Measurements from ENCODE around the gene C16orf92. TPM values are rescaled to one million over a fixed set of nuclear protein-coding genes. Genes with fewer than 3 reads are reported as not detected.

Gene C16orf92
- total and polyA plus RNA-seq, 2 experiments from 2014 or later: 0.34 TPM; not detected in 1

DNA sequence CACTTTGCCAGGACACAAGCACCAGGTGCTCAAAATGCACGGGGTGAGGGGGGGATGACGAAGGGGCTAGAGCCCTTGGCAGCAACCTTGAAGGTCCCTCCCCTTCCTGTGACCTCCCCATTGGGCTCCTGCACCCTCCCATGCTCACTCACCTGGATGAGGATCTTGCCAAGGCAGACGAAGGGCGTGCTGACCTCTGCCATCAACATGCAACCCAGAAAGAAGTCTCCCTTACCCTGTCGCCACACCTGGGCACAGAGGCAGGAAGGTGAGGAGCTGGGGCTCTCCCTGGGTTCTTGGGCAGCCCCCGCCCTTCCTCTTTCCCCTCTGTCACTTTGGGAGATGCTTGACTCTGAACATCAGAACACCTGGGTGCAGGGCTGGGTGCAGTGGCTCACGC, 2.6 kb downstream of the C16orf92 start:
- Histone ChIP-seq H3K4me2 (no peak overlapping the region), H3K9me2 (ENCODE audit: insufficient read depth) (no peaks in the 10 kb centered on the region), H3K4me3 (no peak overlapping the region), H3F3A (replicated peaks; ENCODE audit: low read depth) (0 out of 2 replicates have a peak, but pooled peaks cover 3% of the 10 kb centered on the region), H3K27ac (ENCODE audit: low read depth) (no peak overlapping the region), H2AFZ (no peak overlapping the region), H4K20me1 (replicated peaks; ENCODE audit: insufficient read depth) (no peaks in the 10 kb centered on the region; the same call in 1 of the 2 replicates), H3K27me3 (ENCODE audit: insufficient read depth) (no peaks in the 10 kb centered on the region), H3K36me3 (ENCODE audit: insufficient read depth) (no peaks in the 10 kb centered on the region), H3K4me1 (ENCODE audit: insufficient read depth) (peaks cover 16% of the 10 kb centered on the region), H3K79me2 (replicated peaks; ENCODE audit: insufficient read depth) (no peaks in the 10 kb centered on the region)
- ATAC-seq: no peak
- Mint-ChIP-seq H3K4me1 (peaks cover 27% of the 10 kb centered on the region), H3K4me3 (no peak overlapping the region), H3K27me3 (ENCODE audit: insufficient read depth, low read depth, poor library complexity) (peaks cover 13% of the 10 kb centered on the region), H3K9me3 (no peaks in the 10 kb centered on the region; the same call in 2 of the 3 replicates), H3K27ac (no peak overlapping the region), H3K36me3 (ENCODE audit: low read depth) (peaks cover 3% of the 10 kb centered on the region; the same call in 2 of the 3 replicates)
- no peak for TF ChIP-seq POLR2AphosphoS5 (IDR thresholded peaks at IDR 0.05; ENCODE audit: low read depth)
- TF ChIP-seq CREB1 (CRISPR knock-in tag; IDR thresholded peaks at IDR 0.05; ENCODE audit: low read depth): no peak
- TF ChIP-seq NANOG (IDR thresholded peaks at IDR 0.05; ENCODE audit: borderline replicate concordance): no peak
- TF ChIP-seq CTCF (conservative IDR thresholded peaks at IDR 0.05; ENCODE audit: low read depth in 2 of 2): no peak
- TF ChIP-seq ZNF462 (CRISPR knock-in tag; IDR thresholded peaks at IDR 0.05): no peak
- TF ChIP-seq STAT1 (IDR thresholded peaks at IDR 0.05; ENCODE audit: unreplicated experiment): no peak
- TF ChIP-seq, protein P1, sequence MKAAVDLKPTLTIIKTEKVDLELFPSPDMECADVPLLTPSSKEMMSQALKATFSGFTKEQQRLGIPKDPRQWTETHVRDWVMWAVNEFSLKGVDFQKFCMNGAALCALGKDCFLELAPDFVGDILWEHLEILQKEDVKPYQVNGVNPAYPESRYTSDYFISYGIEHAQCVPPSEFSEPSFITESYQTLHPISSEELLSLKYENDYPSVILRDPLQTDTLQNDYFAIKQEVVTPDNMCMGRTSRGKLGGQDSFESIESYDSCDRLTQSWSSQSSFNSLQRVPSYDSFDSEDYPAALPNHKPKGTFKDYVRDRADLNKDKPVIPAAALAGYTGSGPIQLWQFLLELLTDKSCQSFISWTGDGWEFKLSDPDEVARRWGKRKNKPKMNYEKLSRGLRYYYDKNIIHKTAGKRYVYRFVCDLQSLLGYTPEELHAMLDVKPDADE (IDR thresholded peaks at IDR 0.05): no peak
- no peak for TF ChIP-seq REST (IDR thresholded peaks at IDR 0.05; ENCODE audit: unreplicated experiment)
- DNase-seq (ENCODE audit: low spot score): no peak
